ENCODE measurements around the gene CHI3L2.

GRCh38 chr1:111256988-111257658, 29.6 kb downstream of the CHI3L2 start:
- no peak for TF ChIP-seq EZH2 (IDR thresholded peaks at IDR 0.05; ENCODE audit: borderline replicate concordance, insufficient read depth, low read depth, low read length, poor library complexity, severe bottlenecking)
- TF ChIP-seq, protein P1, sequence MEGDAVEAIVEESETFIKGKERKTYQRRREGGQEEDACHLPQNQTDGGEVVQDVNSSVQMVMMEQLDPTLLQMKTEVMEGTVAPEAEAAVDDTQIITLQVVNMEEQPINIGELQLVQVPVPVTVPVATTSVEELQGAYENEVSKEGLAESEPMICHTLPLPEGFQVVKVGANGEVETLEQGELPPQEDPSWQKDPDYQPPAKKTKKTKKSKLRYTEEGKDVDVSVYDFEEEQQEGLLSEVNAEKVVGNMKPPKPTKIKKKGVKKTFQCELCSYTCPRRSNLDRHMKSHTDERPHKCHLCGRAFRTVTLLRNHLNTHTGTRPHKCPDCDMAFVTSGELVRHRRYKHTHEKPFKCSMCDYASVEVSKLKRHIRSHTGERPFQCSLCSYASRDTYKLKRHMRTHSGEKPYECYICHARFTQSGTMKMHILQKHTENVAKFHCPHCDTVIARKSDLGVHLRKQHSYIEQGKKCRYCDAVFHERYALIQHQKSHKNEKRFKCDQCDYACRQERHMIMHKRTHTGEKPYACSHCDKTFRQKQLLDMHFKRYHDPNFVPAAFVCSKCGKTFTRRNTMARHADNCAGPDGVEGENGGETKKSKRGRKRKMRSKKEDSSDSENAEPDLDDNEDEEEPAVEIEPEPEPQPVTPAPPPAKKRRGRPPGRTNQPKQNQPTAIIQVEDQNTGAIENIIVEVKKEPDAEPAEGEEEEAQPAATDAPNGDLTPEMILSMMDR (IDR thresholded peaks at IDR 0.05), result no peak

All from B cell (primary cell).